Progenitor cell of endocrine pancreas (in vitro differentiated cells): Measurements from ENCODE around the gene TOMM6. TPM values are rescaled to one million over a fixed set of nuclear protein-coding genes. Genes with fewer than 3 reads are reported as not detected.

ENCODE experiments used
- DNase-seq: peaks from one replicate; pipeline ENCODE4 v3.0.0; 2021; ENCODE audit warnings: low spot score; ENCODE audit not compliant: unreplicated experiment
- H3K27ac Mint-ChIP-seq: 2 replicates; pipeline ENCODE4 v1.8.0; 2021; ENCODE audit warnings: mild to moderate bottlenecking, moderate library complexity, mixed read lengths
- H3K27me3 Mint-ChIP-seq: 2 replicates; pipeline ENCODE4 v1.8.0; 2021; ENCODE audit warnings: mixed read lengths
- H3K36me3 Mint-ChIP-seq: 2 replicates; pipeline ENCODE4 v1.8.0; 2022; ENCODE audit warnings: mixed read lengths; ENCODE audit not compliant: insufficient read depth
- H3K4me1 Mint-ChIP-seq: 2 replicates; pipeline ENCODE4 v1.8.0; 2021; ENCODE audit warnings: low read depth, mixed read lengths
- H3K4me3 Mint-ChIP-seq: 2 replicates; pipeline ENCODE4 v1.8.0; 2021; ENCODE audit warnings: low read depth, mild to moderate bottlenecking, moderate library complexity, mixed read lengths
- H3K9me3 Mint-ChIP-seq: 2 replicates; pipeline ENCODE4 v1.8.0; 2021; ENCODE audit warnings: low read depth, mixed read lengths
- CTCF ChIP-seq: fragments of 200-600 bp; sonication (generic); IDR thresholded peaks from one replicate; pipeline ENCODE4 v1.5.0; 2021; ENCODE audit warnings: antibody characterized with exemption, mild to moderate bottlenecking; ENCODE audit not compliant: unreplicated experiment
- total RNA-seq: library from RNA; stranded (reverse); gene quantifications from 2 replicates; pipeline ENCODE4 v1.2.1, GENCODE V29; 2021

TOMM6 gene
- total RNA-seq, 1 donor from 2014 or later, result 172 TPM

- no peak for TF ChIP-seq CTCF
- peak overlapping the region; percentile 64 for H3K27ac Mint-ChIP-seq
- peaks cover 5% of the 10 kb centered on the region for H3K36me3 Mint-ChIP-seq
- H3K4me1 Mint-ChIP-seq, result peaks cover 11% of the 10 kb centered on the region
- peak overlapping the region; percentile 95 for H3K4me3 Mint-ChIP-seq
- no peak for DNase-seq
- H3K9me3 Mint-ChIP-seq, result no peaks in the 10 kb centered on the region
- no peaks in the 10 kb centered on the region for H3K27me3 Mint-ChIP-seq
Measured at GRCh38 chr6:41789390-41789724, 1.9 kb downstream of the TOMM6 start.

GRCh38 chr6:41790045-41790444 lies 2.6 kb downstream of the TOMM6 start:
- DNase-seq, result no peak
- H3K27me3 Mint-ChIP-seq, result no peaks in the 10 kb centered on the region
- H3K4me1 Mint-ChIP-seq, result peaks cover 6% of the 10 kb centered on the region
- peaks cover 5% of the 10 kb centered on the region for H3K36me3 Mint-ChIP-seq
- no peaks in the 10 kb centered on the region for H3K9me3 Mint-ChIP-seq
- H3K27ac Mint-ChIP-seq, result no peak overlapping the region
- no peak overlapping the region for H3K4me3 Mint-ChIP-seq
- TF ChIP-seq CTCF, result no peak

- Mint-ChIP-seq H3K4me1 (peaks cover 2% of the 10 kb centered on the region), H3K4me3 (no peak overlapping the region), H3K27ac (no peak overlapping the region), H3K36me3 (peaks cover 5% of the 10 kb centered on the region), H3K9me3 (no peaks in the 10 kb centered on the region), H3K27me3 (no peaks in the 10 kb centered on the region)
- DNase-seq, result no peak
- no peak for TF ChIP-seq CTCF
Measured at GRCh38 chr6:41791305-41791704, 3.8 kb downstream of the TOMM6 start.

- Mint-ChIP-seq H3K27me3 (no peaks in the 10 kb centered on the region), H3K4me3 (no peak overlapping the region), H3K27ac (peak overlapping the region; percentile 81), H3K9me3 (no peaks in the 10 kb centered on the region), H3K36me3 (peaks cover 6% of the 10 kb centered on the region), H3K4me1 (peaks cover 2% of the 10 kb centered on the region)
- no peak for TF ChIP-seq CTCF
- no peak for DNase-seq
Measured at GRCh38 chr6:41791984-41792383, 4.5 kb downstream of the TOMM6 start.

- no peaks in the 10 kb centered on the region for H3K27me3 Mint-ChIP-seq
- no peaks in the 10 kb centered on the region for H3K9me3 Mint-ChIP-seq
- TF ChIP-seq CTCF, result no peak
- no peak overlapping the region for H3K4me3 Mint-ChIP-seq
- DNase-seq, result no peak
- no peak overlapping the region for H3K27ac Mint-ChIP-seq
- H3K36me3 Mint-ChIP-seq, result peaks cover 5% of the 10 kb centered on the region
- peaks cover 10% of the 10 kb centered on the region for H3K4me1 Mint-ChIP-seq
Measured at GRCh38 chr6:41796474-41796873, 9.0 kb downstream of the TOMM6 start.
